GM19395 (cell line): ENCODE results near the gene PLOD3.
"Not testable (repeated sequence)": the region's sequence is repeated elsewhere in the genome, so short reads cannot be mapped to it uniquely, and the experiment has no call there.

Experiments
- ATAC-seq: cut with Tn5 transposase; IDR thresholded peaks from one replicate; pipeline ENCODE4 v1.9.1; 2021; ENCODE audit warnings: mild to moderate bottlenecking, moderate library complexity; ENCODE audit not compliant: unreplicated experiment

The PLOD3 gene

GRCh38 chr7:101217388-101218235 lies at the start of gene PLOD3, which contains the start of gene ZNHIT1:
TSS of gene PLOD3 (minus strand) at chr7:101217581. CDS start at chr7:101217274, 307 bp downstream.
TSS of gene ZNHIT1 (plus strand) at chr7:101218165. CDS start at chr7:101218196, 31 bp downstream.
- ATAC-seq, result peak; percentile 65

- no peak for ATAC-seq
These were observed 48.5 kb upstream of the PLOD3 start for GRCh38 chr7:101265622-101266516.

GRCh38 chr7:101264102-101264706 lies 46.8 kb upstream of the PLOD3 start:
- ATAC-seq, result not testable (repeated sequence)

GRCh38 chr7:101258243-101258731 lies 40.9 kb upstream of the PLOD3 start:
- no peak for ATAC-seq

- ATAC-seq, result no peak
These were observed 38.4 kb upstream of the PLOD3 start for GRCh38 chr7:101255796-101256195.

GRCh38 chr7:101253199-101253598 lies 35.8 kb upstream of the PLOD3 start:
- ATAC-seq, result not testable (repeated sequence)

- peak; percentile 94 for ATAC-seq
These were observed 34.7 kb upstream of the PLOD3 start for GRCh38 chr7:101251871-101252659.

- ATAC-seq, result no peak
These were observed 32.9 kb upstream of the PLOD3 start for GRCh38 chr7:101250324-101250723.

GRCh38 chr7:101248276-101248675 lies 30.9 kb upstream of the PLOD3 start:
- no peak for ATAC-seq

- ATAC-seq, result no peak
These were observed 27.8 kb upstream of the PLOD3 start for GRCh38 chr7:101245147-101245668.

GRCh38 chr7:101244375-101245146 lies 27.2 kb upstream of the PLOD3 start, which contains the start of gene FIS1:
TSS of gene FIS1 (minus strand) at chr7:101245081. CDS start at chr7:101245004, 77 bp downstream.
- ATAC-seq, result peak; percentile 94

GRCh38 chr7:101243646-101244374 lies 26.4 kb upstream of the PLOD3 start:
- ATAC-seq, result no peak

GRCh38 chr7:101241443-101242349 lies 24.3 kb upstream of the PLOD3 start:
- ATAC-seq, result no peak

GRCh38 chr7:101241015-101241363 lies 23.6 kb upstream of the PLOD3 start:
- no peak for ATAC-seq

GRCh38 chr7:101240226-101241014 lies 23.0 kb upstream of the PLOD3 start:
- ATAC-seq, result no peak

GRCh38 chr7:101239951-101240220 lies 22.5 kb upstream of the PLOD3 start:
- ATAC-seq, result no peak
